Measurements from ENCODE around the gene ZCCHC9. TPM values are rescaled to one million over a fixed set of nuclear protein-coding genes. Genes with fewer than 3 reads are reported as not detected.
A peak's percentile ranks its signal among the peaks of the same experiment; 100 is the strongest.
"Not testable (repeated sequence)": the region's sequence is repeated elsewhere in the genome, so short reads cannot be mapped to it uniquely, and the experiment has no call there.

The ZCCHC9 gene
- total RNA-seq, 1 experiment from 2014 or later, result 11.3 TPM

- H3K36me3 ChIP-seq (replicated peaks; ENCODE audit: control insufficient read depth, insufficient read depth, low read length), result no peaks in the 10 kb centered on the region
- no peak overlapping the region for H3K4me3 ChIP-seq (ENCODE audit: insufficient read depth, low read depth, low read length)
- no peaks in the 10 kb centered on the region for H3K27me3 ChIP-seq (ENCODE audit: control insufficient read depth, insufficient read depth, low read length)
These were observed 13.4 kb upstream of the ZCCHC9 start for GRCh38 chr5:81288021-81288433.

GRCh38 chr5:81290146-81290545 lies 11.2 kb upstream of the ZCCHC9 start:
- Histone ChIP-seq H3K36me3 (replicated peaks; ENCODE audit: control insufficient read depth, insufficient read depth, low read length) (no peaks in the 10 kb centered on the region), H3K4me3 (ENCODE audit: insufficient read depth, low read depth, low read length) (no peak overlapping the region), H3K27me3 (ENCODE audit: control insufficient read depth, insufficient read depth, low read length) (no peaks in the 10 kb centered on the region)
- DNase-seq, result no peak

More at GRCh38 chr5:81288021-81288433, 13.4 kb upstream of the ZCCHC9 start:
- DNase-seq, result no peak

- Histone ChIP-seq H3K36me3 (replicated peaks; ENCODE audit: control insufficient read depth, insufficient read depth, low read length) (no peaks in the 10 kb centered on the region), H3K27me3 (ENCODE audit: control insufficient read depth, insufficient read depth, low read length) (no peaks in the 10 kb centered on the region), H3K4me3 (ENCODE audit: insufficient read depth, low read depth, low read length) (no peak overlapping the region)
- DNase-seq, result no peak
These were observed 9.3 kb upstream of the ZCCHC9 start for GRCh38 chr5:81292130-81292529.

- not testable (repeated sequence) for H3K36me3 ChIP-seq (replicated peaks; ENCODE audit: control insufficient read depth, insufficient read depth, low read length); H3K27me3 ChIP-seq (ENCODE audit: control insufficient read depth, insufficient read depth, low read length); H3K4me3 ChIP-seq (ENCODE audit: insufficient read depth, low read depth, low read length); DNase-seq
These were observed 7.4 kb upstream of the ZCCHC9 start for GRCh38 chr5:81294021-81294420.

GRCh38 chr5:81297531-81297930 lies 3.9 kb upstream of the ZCCHC9 start:
- no peak for DNase-seq
- Histone ChIP-seq H3K27me3 (ENCODE audit: control insufficient read depth, insufficient read depth, low read length) (no peaks in the 10 kb centered on the region), H3K4me3 (ENCODE audit: insufficient read depth, low read depth, low read length) (no peak overlapping the region), H3K36me3 (replicated peaks; ENCODE audit: control insufficient read depth, insufficient read depth, low read length) (no peaks in the 10 kb centered on the region)

GRCh38 chr5:81300921-81301270 lies 491 bp upstream of the ZCCHC9 start:
- no peak for DNase-seq
- Histone ChIP-seq H3K27me3 (ENCODE audit: control insufficient read depth, insufficient read depth, low read length) (no peaks in the 10 kb centered on the region), H3K36me3 (replicated peaks; ENCODE audit: control insufficient read depth, insufficient read depth, low read length) (no peaks in the 10 kb centered on the region; the same call in 1 of the 2 replicates), H3K4me3 (ENCODE audit: insufficient read depth, low read depth, low read length) (peak overlapping the region; percentile 61)

GRCh38 chr5:81302596-81302995 lies 1.2 kb downstream of the ZCCHC9 start:
- Histone ChIP-seq H3K36me3 (replicated peaks; ENCODE audit: control insufficient read depth, insufficient read depth, low read length) (no peaks in the 10 kb centered on the region; the same call in 1 of the 2 replicates), H3K4me3 (ENCODE audit: insufficient read depth, low read depth, low read length) (no peak overlapping the region), H3K27me3 (ENCODE audit: control insufficient read depth, insufficient read depth, low read length) (no peaks in the 10 kb centered on the region)
- no peak for DNase-seq

- no peak for DNase-seq
- H3K4me3 ChIP-seq (ENCODE audit: insufficient read depth, low read depth, low read length), result no peak overlapping the region
- H3K36me3 ChIP-seq (replicated peaks; ENCODE audit: control insufficient read depth, insufficient read depth, low read length), result no peaks in the 10 kb centered on the region; the same call in 1 of the 2 replicates
- H3K27me3 ChIP-seq (ENCODE audit: control insufficient read depth, insufficient read depth, low read length), result no peaks in the 10 kb centered on the region
These were observed 2.2 kb downstream of the ZCCHC9 start for GRCh38 chr5:81303563-81303962.

- no peak for DNase-seq
- Histone ChIP-seq H3K4me3 (ENCODE audit: insufficient read depth, low read depth, low read length) (no peak overlapping the region), H3K27me3 (ENCODE audit: control insufficient read depth, insufficient read depth, low read length) (no peaks in the 10 kb centered on the region), H3K36me3 (replicated peaks; ENCODE audit: control insufficient read depth, insufficient read depth, low read length) (no peaks in the 10 kb centered on the region; the same call in 1 of the 2 replicates)
These were observed 4.4 kb downstream of the ZCCHC9 start for GRCh38 chr5:81305785-81306184.

- H3K4me3 ChIP-seq (ENCODE audit: insufficient read depth, low read depth, low read length), result no peak overlapping the region
- no peaks in the 10 kb centered on the region; the same call in 1 of the 2 replicates for H3K36me3 ChIP-seq (replicated peaks; ENCODE audit: control insufficient read depth, insufficient read depth, low read length)
- H3K27me3 ChIP-seq (ENCODE audit: control insufficient read depth, insufficient read depth, low read length), result no peaks in the 10 kb centered on the region
- DNase-seq, result no peak
These were observed 7.4 kb downstream of the ZCCHC9 start for GRCh38 chr5:81308836-81309235.

GRCh38 chr5:81310402-81311063 lies 9.1 kb downstream of the ZCCHC9 start:
- DNase-seq, result no peak

GRCh38 chr5:81313278-81313677 lies 11.9 kb downstream of the ZCCHC9 start:
- no peak for DNase-seq
- no peak overlapping the region for H3K4me3 ChIP-seq (ENCODE audit: insufficient read depth, low read depth, low read length)

More at GRCh38 chr5:81310402-81311063, 9.1 kb downstream of the ZCCHC9 start:
- Histone ChIP-seq H3K4me3 (ENCODE audit: insufficient read depth, low read depth, low read length) (no peak overlapping the region), H3K27me3 (ENCODE audit: control insufficient read depth, insufficient read depth, low read length) (no peaks in the 10 kb centered on the region), H3K36me3 (replicated peaks; ENCODE audit: control insufficient read depth, insufficient read depth, low read length) (no peaks in the 10 kb centered on the region; the same call in 1 of the 2 replicates)

GRCh38 chr5:81313686-81314085 lies 12.3 kb downstream of the ZCCHC9 start:
- no peak overlapping the region for H3K4me3 ChIP-seq (ENCODE audit: insufficient read depth, low read depth, low read length)
- DNase-seq, result no peak
- H3K36me3 ChIP-seq (replicated peaks; ENCODE audit: control insufficient read depth, insufficient read depth, low read length), result no peaks in the 10 kb centered on the region; the same call in 1 of the 2 replicates
- no peaks in the 10 kb centered on the region for H3K27me3 ChIP-seq (ENCODE audit: control insufficient read depth, insufficient read depth, low read length)

More at GRCh38 chr5:81313278-81313677, 11.9 kb downstream of the ZCCHC9 start:
- Histone ChIP-seq H3K27me3 (ENCODE audit: control insufficient read depth, insufficient read depth, low read length) (no peaks in the 10 kb centered on the region), H3K36me3 (replicated peaks; ENCODE audit: control insufficient read depth, insufficient read depth, low read length) (no peaks in the 10 kb centered on the region; the same call in 1 of the 2 replicates)

GRCh38 chr5:81314581-81314980 lies 13.2 kb downstream of the ZCCHC9 start:
- no peak for DNase-seq
- H3K4me3 ChIP-seq (ENCODE audit: insufficient read depth, low read depth, low read length), result no peak overlapping the region
- H3K27me3 ChIP-seq (ENCODE audit: control insufficient read depth, insufficient read depth, low read length), result no peaks in the 10 kb centered on the region
- H3K36me3 ChIP-seq (replicated peaks; ENCODE audit: control insufficient read depth, insufficient read depth, low read length), result no peaks in the 10 kb centered on the region; the same call in 1 of the 2 replicates

- no peak overlapping the region for H3K4me3 ChIP-seq (ENCODE audit: insufficient read depth, low read depth, low read length)
- DNase-seq, result no peak
These were observed 13.9 kb downstream of the ZCCHC9 start for GRCh38 chr5:81315336-81315735.

More at GRCh38 chr5:81315336-81315735, 13.9 kb downstream of the ZCCHC9 start:
- Histone ChIP-seq H3K27me3 (ENCODE audit: control insufficient read depth, insufficient read depth, low read length) (no peaks in the 10 kb centered on the region), H3K36me3 (replicated peaks; ENCODE audit: control insufficient read depth, insufficient read depth, low read length) (no peaks in the 10 kb centered on the region; the same call in 1 of the 2 replicates)

All from H7 (cell line).